K562 (cell line): ENCODE results near the gene LYPD5. TPM values are rescaled to one million over a fixed set of nuclear protein-coding genes. Genes with fewer than 3 reads are reported as not detected.

ENCODE experiments used
- CBFA2T3 ChIP-seq: fragments of 450-650 bp; IDR thresholded peaks from 2 replicates; pipeline ENCODE4 v1.6.1; 2017
- CHCHD3 ChIP-seq: fragments of 250-450 bp; sonication (Bioruptor Pico); IDR thresholded peaks from 2 replicates; pipeline ENCODE4 v2.1.2; 2022; ENCODE audit warnings: mild to moderate bottlenecking
- CREM ChIP-seq: IDR thresholded peaks from 2 replicates; pipeline ENCODE4 v1.6.1; 2014; ENCODE audit warnings: antibody characterized with exemption, low read depth
- CTBP1 ChIP-seq: fragments of 450-650 bp; IDR thresholded peaks from 2 replicates; pipeline ENCODE4 v1.6.1; 2016; ENCODE audit warnings: borderline replicate concordance
- ELF4 ChIP-seq: fragments of 450-650 bp; formaldehyde crosslinking; IDR thresholded peaks from 2 replicates; pipeline ENCODE4 v1.4.0; 2022; ENCODE audit warnings: missing genetic modification characterization
- ETV5 ChIP-seq: sonication (generic); formaldehyde crosslinking; IDR thresholded peaks from 2 replicates; pipeline ENCODE4 v1.4.0; 2020; ENCODE audit warnings: low read depth, mild to moderate bottlenecking, missing genetic modification reagents
- ETV6 ChIP-seq, 3 experiments: fragments of 150-350 bp in 1 of 3; sonication (generic) in 1 of 3; formaldehyde crosslinking in 1 of 3; IDR thresholded peaks; 2 replicates each; pipeline versions ENCODE4 v1.6.1 to v1.8.0; 2014 to 2022; ENCODE audit warnings: borderline replicate concordance in 2 of 3, low read depth in 2 of 3, antibody characterized with exemption in 1 of 3, low read length in 1 of 3, mild to moderate bottlenecking in 1 of 3, missing genetic modification reagents in 1 of 3
- HIVEP1 ChIP-seq: fragments of 250-450 bp; sonication (Bioruptor Pico); IDR thresholded peaks from 2 replicates; pipeline ENCODE4 v1.4.0; 2020; ENCODE audit warnings: mild to moderate bottlenecking
- JUND ChIP-seq, 2 experiments: IDR thresholded peaks; 2 replicates in 1 of 2; 3 replicates in 1 of 2; pipeline ENCODE4 v1.6.1; 2011; ENCODE audit warnings: borderline replicate concordance in 2 of 2, low read depth in 2 of 2, low read length in 2 of 2, improper control_type of control experiment in 1 of 2, missing biosample characterization in 1 of 2, missing genetic modification characterization in 1 of 2, missing genetic modification reagents in 1 of 2
- NR2C1 ChIP-seq, 2 experiments: fragments of 450-650 bp; IDR thresholded peaks; 2 replicates each; pipeline ENCODE4 v1.6.1; 2017; ENCODE audit warnings: mild to moderate bottlenecking in 2 of 2, antibody characterized with exemption in 1 of 2, inconsistent platforms in 1 of 2, missing compliant biosample characterization in 1 of 2, missing genetic modification characterization in 1 of 2
- SLC30A9 ChIP-seq: fragments of 250-450 bp; sonication (Bioruptor Pico); IDR thresholded peaks from 2 replicates; pipeline ENCODE4 v1.8.0; 2022; ENCODE audit warnings: mild to moderate bottlenecking, moderate library complexity
- SRF ChIP-seq, 2 experiments: fragments of 250-450, 450-650 bp in 1 of 2; sonication (Bioruptor Pico) in 1 of 2; sonication (generic) in 1 of 2; formaldehyde crosslinking; IDR thresholded peaks; 2 replicates each; pipeline versions ENCODE4 v1.5.0 to v1.5.1; 2020 to 2022; ENCODE audit warnings: mild to moderate bottlenecking in 1 of 2, missing genetic modification reagents in 1 of 2
- TEAD4 ChIP-seq, 2 experiments: sonication (generic) in 1 of 2; formaldehyde crosslinking in 1 of 2; IDR thresholded peaks; 2 replicates each; pipeline versions ENCODE4 v1.6.1 to v1.8.0; 2012 to 2022; ENCODE audit warnings: borderline replicate concordance in 1 of 2, inconsistent platforms in 1 of 2, low read length in 1 of 2, mild to moderate bottlenecking in 1 of 2, missing genetic modification reagents in 1 of 2
- ZNF431 ChIP-seq: sonication (generic); formaldehyde crosslinking; IDR thresholded peaks from 2 replicates; pipeline ENCODE4 v1.8.0; 2022; ENCODE audit warnings: mild to moderate bottlenecking, missing genetic modification reagents
- ZNF584 ChIP-seq: fragments of 200-800 bp; sonication (Bioruptor generic); IDR thresholded peaks from 2 replicates; pipeline ENCODE4 v1.6.1; 2016; ENCODE audit warnings: low read depth, mild to moderate bottlenecking, missing genetic modification characterization, missing compliant biosample characterization
- polyA plus RNA-seq, 8 experiments: library from polyadenylated mRNA; depleted of rRNA in 4 of 8; stranded (reverse) in 5 of 8; unstranded in 3 of 8; fragments of >200 nt; fragmentation: Nextera tagmentation in 2 of 8; fragmentation: Illumina TruSeq in 1 of 8; extraction: Ambion mirVana in 2 of 8; extraction: Trizol in 1 of 8; gene quantifications; 2 replicates each; pipeline versions ENCODE4 v1.2.1 to v1.2.3, GENCODE V29; 2011 to 2014; ENCODE audit warnings: inconsistent platforms in 1 of 8, missing spikeins in 1 of 8
- total RNA-seq, 7 experiments: library from RNA; depleted of rRNA in 6 of 7; stranded (reverse); fragments of >200 nt in 6 of 7; fragmentation: Illumina TruSeq in 2 of 7; extraction: Trizol in 2 of 7; gene quantifications; 2 replicates each; pipeline versions ENCODE4 v1.2.1 to v1.2.3, GENCODE V29; 2011 to 2021; ENCODE audit warnings: low replicate concordance in 1 of 7
- TF ChIP-seq, protein P1 (sequence below), 2 experiments: IDR thresholded peaks; 2 replicates each; pipeline ENCODE4 v1.6.1; 2011; ENCODE audit warnings: borderline replicate concordance in 1 of 2, control low read depth in 1 of 2, low read depth in 1 of 2, low read length in 1 of 2, mild to moderate bottlenecking in 1 of 2, mixed read lengths in 1 of 2, moderate library complexity in 1 of 2; ENCODE audit not compliant: insufficient read depth in 1 of 2, insufficient read length in 1 of 2, poor library complexity in 1 of 2, severe bottlenecking in 1 of 2; ENCODE audit errors: extremely low read depth in 1 of 2
- TF ChIP-seq, protein P2 (sequence below), 2 experiments: fragments of 450-650 bp; IDR thresholded peaks; 2 replicates each; pipeline ENCODE4 v1.6.1; 2016
- TF ChIP-seq, protein P3 (sequence below): fragments of 250-450 bp; sonication (Bioruptor Pico); IDR thresholded peaks from 2 replicates; pipeline ENCODE4 v1.5.0; 2020; ENCODE audit warnings: mild to moderate bottlenecking
- TF ChIP-seq, protein P4 (sequence below): fragments of 250-450 bp; sonication (Bioruptor Pico); IDR thresholded peaks from 2 replicates; pipeline ENCODE4 v1.4.0; 2020

The LYPD5 gene
- total and polyA plus RNA-seq, 9 of the 15 experiments (the other 6 are each of a cell fraction or from before 2014, with no cell fraction given) = 0.03 to 0.22 (median 0.10) TPM; not detected in 3

DNA sequence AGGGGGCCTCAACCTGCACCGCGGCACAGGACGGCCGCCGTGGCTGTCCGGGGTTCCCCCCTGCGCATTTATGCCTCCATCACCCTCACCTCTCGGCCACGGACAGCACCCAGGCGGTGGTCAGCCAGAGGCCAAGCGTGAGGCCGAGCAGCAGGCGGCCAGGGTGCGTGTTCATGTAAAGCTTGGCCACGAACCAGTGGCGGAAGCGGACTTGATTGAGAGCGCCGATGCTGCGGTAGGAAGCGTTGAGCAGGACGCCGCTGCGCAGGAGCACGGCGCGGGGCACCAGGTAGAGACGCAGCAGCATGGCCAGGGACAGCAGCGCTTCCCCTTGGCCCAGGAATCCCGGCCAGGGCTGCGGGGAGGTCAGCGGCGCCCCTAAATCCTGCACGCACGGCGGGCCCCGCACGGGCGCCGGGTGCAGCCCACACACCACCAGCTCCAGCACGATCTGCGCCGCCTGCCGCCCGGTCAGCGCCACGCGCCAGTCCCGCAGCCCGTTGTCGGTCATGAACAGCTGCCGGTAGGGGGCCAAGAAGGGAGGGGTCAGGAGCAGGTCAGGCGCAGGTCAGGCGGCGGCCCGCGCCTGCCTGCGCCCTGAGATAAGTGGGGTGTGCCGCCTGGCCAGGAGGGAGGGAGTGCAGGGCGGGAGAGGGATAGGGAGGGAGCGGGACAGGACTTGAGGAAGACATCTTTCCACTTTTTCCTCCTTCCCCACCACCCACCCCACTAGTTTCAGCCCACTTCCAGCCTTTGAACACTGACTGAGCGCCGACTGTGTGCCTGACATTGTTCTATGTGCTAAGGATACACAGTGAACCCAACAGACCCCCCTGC lies 27.9 kb downstream of the LYPD5 start (continued):
- TF ChIP-seq ELF4 (CRISPR knock-in tag) = peak; percentile 72
- peak; percentile 99 for TF ChIP-seq CBFA2T3
- no peak for TF ChIP-seq CHCHD3 (CRISPR knock-in tag)
- peak; percentile 89 for TF ChIP-seq NR2C1 (IDR thresholded peaks at IDR 0.05)
- peak; percentile 92 for TF ChIP-seq NR2C1 (tag; IDR thresholded peaks at IDR 0.05)
- TF ChIP-seq, protein P1, sequence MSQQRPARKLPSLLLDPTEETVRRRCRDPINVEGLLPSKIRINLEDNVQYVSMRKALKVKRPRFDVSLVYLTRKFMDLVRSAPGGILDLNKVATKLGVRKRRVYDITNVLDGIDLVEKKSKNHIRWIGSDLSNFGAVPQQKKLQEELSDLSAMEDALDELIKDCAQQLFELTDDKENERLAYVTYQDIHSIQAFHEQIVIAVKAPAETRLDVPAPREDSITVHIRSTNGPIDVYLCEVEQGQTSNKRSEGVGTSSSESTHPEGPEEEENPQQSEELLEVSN (IDR thresholded peaks at IDR 0.05; ENCODE audit: borderline replicate concordance in 1 of 2, extremely low read depth in 1 of 2, insufficient read depth in 1 of 2, insufficient read length in 1 of 2, low read depth in 1 of 2, low read length in 1 of 2, poor library complexity in 1 of 2, severe bottlenecking in 1 of 2) = peak; percentile 85 to 86
- TF ChIP-seq ZNF584 (CRISPR knock-in tag) = peak; percentile 86; the same call in 1 of the 2 replicates
- TF ChIP-seq, protein P2, sequence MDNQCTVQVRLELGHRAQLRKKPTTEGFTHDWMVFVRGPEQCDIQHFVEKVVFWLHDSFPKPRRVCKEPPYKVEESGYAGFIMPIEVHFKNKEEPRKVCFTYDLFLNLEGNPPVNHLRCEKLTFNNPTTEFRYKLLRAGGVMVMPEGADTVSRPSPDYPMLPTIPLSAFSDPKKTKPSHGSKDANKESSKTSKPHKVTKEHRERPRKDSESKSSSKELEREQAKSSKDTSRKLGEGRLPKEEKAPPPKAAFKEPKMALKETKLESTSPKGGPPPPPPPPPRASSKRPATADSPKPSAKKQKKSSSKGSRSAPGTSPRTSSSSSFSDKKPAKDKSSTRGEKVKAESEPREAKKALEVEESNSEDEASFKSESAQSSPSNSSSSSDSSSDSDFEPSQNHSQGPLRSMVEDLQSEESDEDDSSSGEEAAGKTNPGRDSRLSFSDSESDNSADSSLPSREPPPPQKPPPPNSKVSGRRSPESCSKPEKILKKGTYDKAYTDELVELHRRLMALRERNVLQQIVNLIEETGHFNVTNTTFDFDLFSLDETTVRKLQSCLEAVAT (IDR thresholded peaks at IDR 0.05) = peak; percentile 82 to 86; a peak in 2 of 4 replicates
- TF ChIP-seq JUND (IDR thresholded peaks at IDR 0.05; ENCODE audit: borderline replicate concordance, low read depth, low read length) = peak; percentile 82
- peak; percentile 54; the same call in 1 of the 3 replicates for TF ChIP-seq JUND (tag; IDR thresholded peaks at IDR 0.05; ENCODE audit: borderline replicate concordance, low read depth, low read length)
- TF ChIP-seq, protein P3, sequence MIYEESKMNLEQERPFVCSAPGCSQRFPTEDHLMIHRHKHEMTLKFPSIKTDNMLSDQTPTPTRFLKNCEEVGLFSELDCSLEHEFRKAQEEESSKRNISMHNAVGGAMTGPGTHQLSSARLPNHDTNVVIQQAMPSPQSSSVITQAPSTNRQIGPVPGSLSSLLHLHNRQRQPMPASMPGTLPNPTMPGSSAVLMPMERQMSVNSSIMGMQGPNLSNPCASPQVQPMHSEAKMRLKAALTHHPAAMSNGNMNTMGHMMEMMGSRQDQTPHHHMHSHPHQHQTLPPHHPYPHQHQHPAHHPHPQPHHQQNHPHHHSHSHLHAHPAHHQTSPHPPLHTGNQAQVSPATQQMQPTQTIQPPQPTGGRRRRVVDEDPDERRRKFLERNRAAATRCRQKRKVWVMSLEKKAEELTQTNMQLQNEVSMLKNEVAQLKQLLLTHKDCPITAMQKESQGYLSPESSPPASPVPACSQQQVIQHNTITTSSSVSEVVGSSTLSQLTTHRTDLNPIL (CRISPR knock-in tag) = 0 out of 2 replicates have a peak, but pooled peaks have one; percentile 18
- TF ChIP-seq TEAD4 (IDR thresholded peaks at IDR 0.05; ENCODE audit: low read length) = peak; percentile 92
- TF ChIP-seq TEAD4 (CRISPR knock-in tag; IDR thresholded peaks at IDR 0.05; ENCODE audit: borderline replicate concordance) = peak; percentile 97; the same call in 1 of the 2 replicates
- peak; percentile 77 for TF ChIP-seq ETV5 (CRISPR knock-in tag)
- 0 out of 2 replicates have a peak, but pooled peaks have one; percentile 32 for TF ChIP-seq SLC30A9 (CRISPR knock-in tag)
- TF ChIP-seq SRF (CRISPR knock-in tag; IDR thresholded peaks at IDR 0.05) = peak in 1 of 2 experiments; percentile 60; a peak in 1 of 4 replicates
- TF ChIP-seq CTBP1 = peak; percentile 97
- peak in 1 of 2 experiments; percentile 35; a peak in 1 of 4 replicates for TF ChIP-seq ETV6 (IDR thresholded peaks at IDR 0.05; ENCODE audit: borderline replicate concordance in 1 of 2, low read depth in 2 of 2, low read length in 1 of 2)
- peak; percentile 67; the same call in 1 of the 2 replicates for TF ChIP-seq ETV6 (CRISPR knock-in tag; IDR thresholded peaks at IDR 0.05; ENCODE audit: borderline replicate concordance)
- peak; percentile 86 for TF ChIP-seq CREM
- TF ChIP-seq ZNF431 (CRISPR knock-in tag) = peak; percentile 89
- TF ChIP-seq HIVEP1 (CRISPR knock-in tag) = 0 out of 2 replicates have a peak, but pooled peaks have one; percentile 2
- TF ChIP-seq, protein P4, sequence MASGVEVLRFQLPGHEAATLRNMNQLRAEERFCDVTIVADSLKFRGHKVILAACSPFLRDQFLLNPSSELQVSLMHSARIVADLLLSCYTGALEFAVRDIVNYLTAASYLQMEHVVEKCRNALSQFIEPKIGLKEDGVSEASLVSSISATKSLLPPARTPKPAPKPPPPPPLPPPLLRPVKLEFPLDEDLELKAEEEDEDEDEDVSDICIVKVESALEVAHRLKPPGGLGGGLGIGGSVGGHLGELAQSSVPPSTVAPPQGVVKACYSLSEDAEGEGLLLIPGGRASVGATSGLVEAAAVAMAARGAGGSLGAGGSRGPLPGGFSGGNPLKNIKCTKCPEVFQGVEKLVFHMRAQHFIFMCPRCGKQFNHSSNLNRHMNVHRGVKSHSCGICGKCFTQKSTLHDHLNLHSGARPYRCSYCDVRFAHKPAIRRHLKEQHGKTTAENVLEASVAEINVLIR = 0 out of 2 replicates have a peak, but pooled peaks have one; percentile 5
